GM12878 (cell line): ENCODE data around the gene TTLL11. TPM values are rescaled to one million over a fixed set of nuclear protein-coding genes. Genes with fewer than 3 reads are reported as not detected.

Source experiments
- ATAC-seq: fragments of 200-7000 bp; cut with Tn5 transposase; 3 replicates; pipeline ENCODE4 v1.9.1; 2020; ENCODE audit warnings: mild to moderate bottlenecking, moderate library complexity
- BruUV-seq: library from RNA; stranded (reverse); fragments of 400-500 nt; replicated peaks from 2 replicates; lab custom pipeline; 2021; lab: Mats Ljungman, UMichigan
- CTCF ChIA-PET: fragments of 300-600 bp; sonication (Branson Sonifier 250); formaldehyde crosslinking; extraction: SDS; loops from one replicate; lab custom pipeline; 2021; ENCODE audit warnings: inconsistent platforms; lab: Yijun Ruan, JAX
- POLR2A ChIA-PET: fragments of 350-600 bp; formaldehyde crosslinking; extraction: SDS; loops from one replicate; lab custom pipeline; 2021; ENCODE audit warnings: inconsistent platforms; lab: Charles Lee
- RAD21 ChIA-PET: fragments of 300-600 bp; sonication (Branson Sonifier 250); formaldehyde crosslinking; loops from one replicate; lab custom pipeline; 2023; ENCODE audit warnings: antibody characterized with exemption; ENCODE audit not compliant: unreplicated experiment; lab: Charles Lee
- SMC1A ChIA-PET: fragments of 300-600 bp; sonication (Branson Sonifier 250); formaldehyde crosslinking; loops from one replicate; lab custom pipeline; 2023; ENCODE audit not compliant: unreplicated experiment, uncharacterized antibody; lab: Charles Lee
- DNase-seq: peaks from one replicate; pipeline ENCODE4 v3.0.0-alpha.2; 2011; ENCODE audit warnings: low read depth, low spot score
- FAIRE-seq: peaks from 3 replicates; lab custom pipeline; 2011; peaks lifted over from hg19 to GRCh38; lab: Jason Lieb, UNC
- H2AFZ ChIP-seq: 2 replicates; pipeline ENCODE4 v1.6.0; 2011; ENCODE audit warnings: low read depth, low read length, control low read depth; ENCODE audit not compliant: control insufficient read depth
- H3K27ac ChIP-seq: 2 replicates; pipeline ENCODE4 v1.5.1; 2011; ENCODE audit warnings: control low read depth; ENCODE audit not compliant: control insufficient read depth, insufficient read depth
- H3K27me3 ChIP-seq, 2 experiments: replicated peaks in 1 of 2; 2 replicates each; pipeline versions ENCODE4 v1.6.0 to v1.6.1; 2011; ENCODE audit warnings: low read length in 1 of 2; ENCODE audit not compliant: control insufficient read depth in 2 of 2, insufficient read depth in 2 of 2
- H3K36me3 ChIP-seq, 2 experiments: 2 replicates each; pipeline ENCODE4 v1.5.1; 2011; ENCODE audit warnings: low read length in 1 of 2; ENCODE audit not compliant: control insufficient read depth in 2 of 2, insufficient read depth in 2 of 2
- H3K4me1 ChIP-seq: 2 replicates; pipeline ENCODE4 v1.6.1; 2011; ENCODE audit warnings: mild to moderate bottlenecking, low read length, moderate library complexity, mixed read lengths; ENCODE audit not compliant: control insufficient read depth, insufficient read depth
- H3K4me2 ChIP-seq: 2 replicates; pipeline ENCODE4 v1.6.0; 2011; ENCODE audit warnings: control low read depth; ENCODE audit not compliant: control insufficient read depth, insufficient read depth
- H3K4me3 ChIP-seq: fragments of 200-600 bp; sonication (generic); 2 replicates; pipeline ENCODE4 v1.5.1; 2016
- H3K79me2 ChIP-seq: 2 replicates; pipeline ENCODE4 v1.6.0; 2011; ENCODE audit warnings: low read length; ENCODE audit not compliant: control insufficient read depth, insufficient read depth
- H3K9ac ChIP-seq: 2 replicates; pipeline ENCODE4 v1.8.0; 2011; ENCODE audit warnings: low read length, control low read depth, mixed read lengths; ENCODE audit not compliant: control insufficient read depth, insufficient read depth
- H3K9me3 ChIP-seq: replicated peaks from 3 replicates; pipeline ENCODE4 v1.5.1; 2011; ENCODE audit warnings: mild to moderate bottlenecking, low read length; ENCODE audit not compliant: control insufficient read depth, insufficient read depth
- H4K20me1 ChIP-seq: 2 replicates; pipeline ENCODE4 v1.6.0; 2011; ENCODE audit not compliant: control insufficient read depth, insufficient read depth
- CHD2 ChIP-seq: IDR thresholded peaks from 2 replicates; pipeline ENCODE4 v1.6.1; 2011; ENCODE audit warnings: low read depth, low read length, improper control_type of control experiment, borderline replicate concordance
- EED ChIP-seq: sonication (generic); IDR thresholded peaks from 2 replicates; pipeline ENCODE4 v1.6.1; 2016; ENCODE audit warnings: antibody characterized with exemption, low read depth
- ELK1 ChIP-seq: IDR thresholded peaks from 2 replicates; pipeline ENCODE4 v1.6.1; 2012; ENCODE audit warnings: low read depth, low read length, improper control_type of control experiment
- IRF3 ChIP-seq: fragments of 450-650 bp; IDR thresholded peaks from 2 replicates; pipeline ENCODE4 v1.6.1; 2014; ENCODE audit warnings: mild to moderate bottlenecking
- MAX ChIP-seq: IDR thresholded peaks from 2 replicates; pipeline ENCODE4 v1.6.1; 2012; ENCODE audit warnings: low read depth, low read length, improper control_type of control experiment
- MEF2A ChIP-seq: IDR thresholded peaks from 2 replicates; pipeline ENCODE4 v1.6.1; 2011; ENCODE audit warnings: low read depth, mild to moderate bottlenecking, low read length, moderate library complexity; ENCODE audit not compliant: insufficient read depth
- MEF2B ChIP-seq: fragments of 450-650 bp; IDR thresholded peaks from 2 replicates; pipeline ENCODE4 v1.6.1; 2018; ENCODE audit warnings: mild to moderate bottlenecking, moderate library complexity; ENCODE audit not compliant: partially characterized antibody, poor library complexity, severe bottlenecking
- MTA3 ChIP-seq: IDR thresholded peaks from 2 replicates; pipeline ENCODE4 v1.6.1; 2012; ENCODE audit warnings: low read length, inconsistent platforms, borderline replicate concordance
- NFXL1 ChIP-seq: fragments of 450-650 bp; IDR thresholded peaks from 2 replicates; pipeline ENCODE4 v1.6.1; 2017; ENCODE audit warnings: antibody characterized with exemption, mild to moderate bottlenecking, borderline replicate concordance
- POU2F2 ChIP-seq: IDR thresholded peaks from 3 replicates; pipeline ENCODE4 v1.6.1; 2011; ENCODE audit warnings: low read depth, mild to moderate bottlenecking, low read length, borderline replicate concordance
- RAD51 ChIP-seq: fragments of 450-650 bp; IDR thresholded peaks from 2 replicates; pipeline ENCODE4 v1.6.1; 2016; ENCODE audit warnings: moderate library complexity, mild to moderate bottlenecking, inconsistent platforms
- RUNX3 ChIP-seq: IDR thresholded peaks from 2 replicates; pipeline ENCODE4 v1.6.1; 2012; ENCODE audit warnings: low read length, inconsistent platforms
- ZSCAN29 ChIP-seq: fragments of 450-650 bp; IDR thresholded peaks from 2 replicates; pipeline ENCODE4 v1.6.1; 2017; ENCODE audit warnings: mild to moderate bottlenecking, moderate library complexity
- WGBS: methylation state at CpG from one replicate; pipeline ENCODE4 v1.1.6; 2016; ENCODE audit warnings: low lambda C conversion rate; ENCODE audit not compliant: insufficient replicate concordance, insufficient coverage; ENCODE audit errors: missing lambda C conversion rate; 5-methylcytosine and 5-hydroxymethylcytosine counted together
- in situ Hi-C: fragments of 300-500 bp; cut with MboI; formaldehyde crosslinking; loops from 9 replicates; pipeline ENCODE4 v1.14.3; 2018; ENCODE audit warnings: mixed read lengths
- intact Hi-C: fragments of 100-400 bp; cut with micrococcal nuclease; formaldehyde crosslinking; loops from one replicate; pipeline ENCODE4 v1.14.2; 2022; ENCODE audit not compliant: unreplicated experiment
- polyA plus RNA-seq, 11 experiments: library from polyadenylated mRNA; depleted of rRNA in 4 of 11; unstranded in 6 of 11; stranded (reverse) in 5 of 11; fragments of >200 nt; fragmentation: Nextera tagmentation in 4 of 11; fragmentation: Illumina TruSeq in 1 of 11; extraction: Ambion mirVana in 4 of 11; extraction: Trizol in 1 of 11; gene quantifications; 1 replicate in 1 of 11; 2 replicates in 10 of 11; pipeline versions ENCODE4 v1.2.1 to v1.2.3, GENCODE V29; 2011 to 2016; ENCODE audit warnings: inconsistent platforms in 2 of 11, missing spikeins in 2 of 11, low read depth in 1 of 11
- total RNA-seq, 4 experiments: library from RNA; depleted of rRNA in 3 of 4; stranded (reverse); fragments of >200 nt in 3 of 4; fragmentation: Illumina TruSeq in 1 of 4; extraction: Trizol in 1 of 4; gene quantifications; 2 replicates each; pipeline versions ENCODE4 v1.2.1 to v1.2.3, GENCODE V29; 2013 to 2021

The TTLL11 gene
- total and polyA plus RNA-seq, 10 of the 15 experiments (the other 5 are each of a cell fraction or from before 2014, with no cell fraction given) = 1.2 to 3.7 (median 2.9) TPM

- CTCF ChIA-PET = no interaction called here
Observed at GRCh38 chr9:122015170-122015821, 77.8 kb downstream of the TTLL11 start.

More at GRCh38 chr9:122015170-122015821, 77.8 kb downstream of the TTLL11 start:
- intact Hi-C loops = no loop called here
- no peak overlapping the region for H3K4me3 ChIP-seq
- 75% methylated on average over 11 of the region's 11 CpGs for WGBS
- H4K20me1 ChIP-seq = no peaks in the 10 kb centered on the region
- H3K4me2 ChIP-seq = no peak overlapping the region
- H3K9me3 ChIP-seq = no peaks in the 10 kb centered on the region
- no peaks in the 10 kb centered on the region for H3K27me3 ChIP-seq
- TF ChIP-seq MEF2A (no peak), NFXL1 (no peak), POU2F2 (no peak), RUNX3 (no peak), MTA3 (no peak), MAX (no peak), ELK1 (no peak), ZSCAN29 (no peak), CHD2 (no peak), RAD51 (no peak), EED (no peak), MEF2B (no peak), IRF3 (no peak)
- H2AFZ ChIP-seq = no peak overlapping the region
- FAIRE-seq = no peak
- RAD21 ChIA-PET = no interaction called here
- in situ Hi-C loops = no loop called here
- SMC1A ChIA-PET = no interaction called here
- no TSS peak for BruUV-seq
- POLR2A ChIA-PET = no interaction called here
- ATAC-seq = no peak
- DNase-seq = no peak
- H3K4me1 ChIP-seq = no peaks in the 10 kb centered on the region
- no peak overlapping the region for H3K27ac ChIP-seq
- H3K36me3 ChIP-seq = no peaks in the 10 kb centered on the region
- H3K9ac ChIP-seq = no peak overlapping the region
- no peaks in the 10 kb centered on the region for H3K79me2 ChIP-seq
